Mesothelial cell of epicardium (in vitro differentiated cells): Measurements from ENCODE around the gene CD38. TPM values are rescaled to one million over a fixed set of nuclear protein-coding genes. Genes with fewer than 3 reads are reported as not detected.
"Not testable (repeated sequence)": the region's sequence is repeated elsewhere in the genome, so short reads cannot be mapped to it uniquely, and the experiment has no call there.

ENCODE experiments used
- DNase-seq, 2 experiments: peaks; one replicate each; pipeline ENCODE4 v3.0.0; 2021; ENCODE audit warnings: low spot score in 2 of 2; ENCODE audit not compliant: unreplicated experiment in 2 of 2
- H3K27ac Mint-ChIP-seq: 2 replicates; pipeline ENCODE4 v1.8.0; 2021; ENCODE audit warnings: mixed read lengths
- H3K27me3 Mint-ChIP-seq: 2 replicates; pipeline ENCODE4 v1.8.0; 2021; ENCODE audit warnings: low read depth, mixed read lengths
- H3K36me3 Mint-ChIP-seq: 2 replicates; pipeline ENCODE4 v1.8.0; 2021; ENCODE audit warnings: mixed read lengths
- H3K4me1 Mint-ChIP-seq: 2 replicates; pipeline ENCODE4 v1.8.0; 2021; ENCODE audit warnings: mixed read lengths
- H3K4me3 Mint-ChIP-seq: 2 replicates; pipeline ENCODE4 v1.8.0; 2021; ENCODE audit warnings: mild to moderate bottlenecking, moderate library complexity, mixed read lengths
- H3K9me3 Mint-ChIP-seq: 2 replicates; pipeline ENCODE4 v1.8.0; 2021; ENCODE audit warnings: mixed read lengths
- total RNA-seq: library from RNA; stranded (reverse); gene quantifications from 3 replicates; pipeline ENCODE4 v1.2.1, GENCODE V29; 2021
- TF ChIP-seq, protein P1 (sequence below): fragments of 200-600 bp; sonication (generic); IDR thresholded peaks from one replicate; pipeline ENCODE4 v1.5.0; 2021; ENCODE audit warnings: antibody characterized with exemption; ENCODE audit not compliant: unreplicated experiment

Gene CD38
- 0.20 to 0.22 TPM in 2 of 3 replicates, not detected in the other for total RNA-seq

DNA sequence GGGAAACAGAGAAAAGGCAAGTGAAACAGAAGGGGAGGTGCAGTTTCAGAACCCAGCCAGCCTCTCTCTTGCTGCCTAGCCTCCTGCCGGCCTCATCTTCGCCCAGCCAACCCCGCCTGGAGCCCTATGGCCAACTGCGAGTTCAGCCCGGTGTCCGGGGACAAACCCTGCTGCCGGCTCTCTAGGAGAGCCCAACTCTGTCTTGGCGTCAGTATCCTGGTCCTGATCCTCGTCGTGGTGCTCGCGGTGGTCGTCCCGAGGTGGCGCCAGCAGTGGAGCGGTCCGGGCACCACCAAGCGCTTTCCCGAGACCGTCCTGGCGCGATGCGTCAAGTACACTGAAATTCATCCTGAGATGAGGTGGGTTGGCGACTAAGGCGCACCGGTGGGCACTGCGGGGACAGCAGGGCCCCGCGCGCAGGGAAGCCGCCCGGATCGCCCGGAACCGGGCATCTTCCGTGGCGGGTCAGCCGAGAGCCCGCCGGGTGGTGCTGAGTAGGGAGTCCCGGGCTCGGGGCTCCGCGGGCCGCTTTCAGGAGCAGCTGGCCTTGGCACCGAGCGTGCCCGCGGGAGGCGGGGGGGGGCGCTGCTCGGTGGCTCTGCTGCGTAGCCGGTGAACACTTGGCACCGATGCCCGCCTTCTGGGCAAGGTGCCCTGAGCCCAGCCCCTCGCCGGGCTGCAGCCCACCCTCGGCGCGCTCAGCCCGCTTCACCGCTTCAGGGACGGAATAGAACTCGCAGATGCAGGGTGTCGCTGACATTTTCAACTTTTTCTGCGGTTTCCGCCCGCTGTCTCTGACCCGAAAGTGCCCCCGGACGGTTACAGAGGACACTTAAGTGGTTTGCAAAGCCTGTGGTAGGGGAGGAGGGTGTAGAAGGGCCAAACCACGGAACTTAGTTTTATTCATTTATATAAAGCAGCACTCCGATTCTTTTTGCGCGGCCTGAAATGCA lies at the start of gene CD38:
CD38 (plus strand) TSS at position 40 of the 953 bp plus-strand sequence; CDS start at position 127, 87 bp downstream.
- TF ChIP-seq, protein P1, sequence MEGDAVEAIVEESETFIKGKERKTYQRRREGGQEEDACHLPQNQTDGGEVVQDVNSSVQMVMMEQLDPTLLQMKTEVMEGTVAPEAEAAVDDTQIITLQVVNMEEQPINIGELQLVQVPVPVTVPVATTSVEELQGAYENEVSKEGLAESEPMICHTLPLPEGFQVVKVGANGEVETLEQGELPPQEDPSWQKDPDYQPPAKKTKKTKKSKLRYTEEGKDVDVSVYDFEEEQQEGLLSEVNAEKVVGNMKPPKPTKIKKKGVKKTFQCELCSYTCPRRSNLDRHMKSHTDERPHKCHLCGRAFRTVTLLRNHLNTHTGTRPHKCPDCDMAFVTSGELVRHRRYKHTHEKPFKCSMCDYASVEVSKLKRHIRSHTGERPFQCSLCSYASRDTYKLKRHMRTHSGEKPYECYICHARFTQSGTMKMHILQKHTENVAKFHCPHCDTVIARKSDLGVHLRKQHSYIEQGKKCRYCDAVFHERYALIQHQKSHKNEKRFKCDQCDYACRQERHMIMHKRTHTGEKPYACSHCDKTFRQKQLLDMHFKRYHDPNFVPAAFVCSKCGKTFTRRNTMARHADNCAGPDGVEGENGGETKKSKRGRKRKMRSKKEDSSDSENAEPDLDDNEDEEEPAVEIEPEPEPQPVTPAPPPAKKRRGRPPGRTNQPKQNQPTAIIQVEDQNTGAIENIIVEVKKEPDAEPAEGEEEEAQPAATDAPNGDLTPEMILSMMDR, result no peak
- DNase-seq, result no peak
- no peak within 1 kb of the TSS for H3K27ac Mint-ChIP-seq
- no peaks in the 10 kb centered on the region for H3K36me3 Mint-ChIP-seq
- no peaks in the 10 kb centered on the region for H3K9me3 Mint-ChIP-seq
- peak within 1 kb of the TSS; percentile 67 for H3K4me3 Mint-ChIP-seq
- H3K27me3 Mint-ChIP-seq, result peaks cover 91% of the 10 kb centered on the region
- H3K4me1 Mint-ChIP-seq, result peaks cover 11% of the 10 kb centered on the region

DNA sequence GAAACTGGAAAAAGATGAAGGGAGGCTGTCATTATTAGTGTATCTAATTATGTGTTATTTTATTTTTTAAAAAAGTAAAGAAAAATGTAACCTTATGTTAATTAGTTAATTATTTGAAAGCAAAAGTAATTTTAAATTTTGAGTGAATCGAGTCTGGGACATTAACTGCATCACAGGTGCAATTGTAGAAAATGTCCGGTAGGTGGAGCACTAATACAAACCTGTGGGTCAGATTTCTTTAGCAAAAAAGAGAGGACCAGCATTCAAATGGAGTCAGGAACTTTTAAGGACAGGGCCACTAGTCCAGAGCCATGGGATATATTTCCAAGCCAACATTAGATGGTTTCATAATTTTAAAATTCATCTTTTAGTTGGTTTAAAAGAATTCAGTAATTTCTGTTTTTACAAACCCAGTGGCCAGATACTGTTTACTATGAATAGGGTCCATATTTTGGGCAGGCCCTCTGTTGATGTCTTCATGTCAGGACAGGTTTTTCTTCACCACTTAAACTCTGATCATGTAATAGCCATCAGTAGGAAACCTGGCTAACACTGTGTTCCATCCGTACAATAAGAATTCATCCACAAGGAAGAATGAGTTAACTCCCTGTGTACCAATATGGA lies 48.1 kb upstream of the CD38 start:
- DNase-seq, result no peak
- Mint-ChIP-seq H3K27ac (no peak overlapping the region), H3K27me3 (no peaks in the 10 kb centered on the region), H3K36me3 (peaks cover 2% of the 10 kb centered on the region), H3K4me1 (peaks cover 4% of the 10 kb centered on the region), H3K9me3 (no peaks in the 10 kb centered on the region), H3K4me3 (no peak overlapping the region)
- TF ChIP-seq, protein P1, result peak; percentile 94

DNA sequence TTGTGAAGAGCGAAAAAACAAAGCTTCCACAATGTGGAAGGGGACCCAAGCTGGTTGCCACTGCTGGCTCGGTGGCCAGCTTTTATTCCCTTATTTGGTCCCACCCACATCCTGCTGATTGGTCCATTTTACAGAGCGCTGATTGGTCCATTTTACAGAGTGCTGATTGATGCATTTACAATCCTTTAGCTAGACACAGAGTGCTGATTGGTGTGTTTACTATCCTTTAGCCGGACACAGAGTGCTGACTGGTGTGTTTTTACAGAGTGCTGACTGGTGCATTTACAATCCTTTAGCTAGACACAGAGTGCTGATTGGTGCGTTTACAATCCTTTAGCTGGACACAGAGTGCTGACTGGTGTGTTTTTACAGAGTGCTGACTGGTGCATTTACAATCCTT lies 45.1 kb upstream of the CD38 start:
- not testable (repeated sequence) for DNase-seq, H3K27ac Mint-ChIP-seq, H3K9me3 Mint-ChIP-seq, H3K27me3 Mint-ChIP-seq, H3K4me3 Mint-ChIP-seq, H3K4me1 Mint-ChIP-seq, H3K36me3 Mint-ChIP-seq

DNA sequence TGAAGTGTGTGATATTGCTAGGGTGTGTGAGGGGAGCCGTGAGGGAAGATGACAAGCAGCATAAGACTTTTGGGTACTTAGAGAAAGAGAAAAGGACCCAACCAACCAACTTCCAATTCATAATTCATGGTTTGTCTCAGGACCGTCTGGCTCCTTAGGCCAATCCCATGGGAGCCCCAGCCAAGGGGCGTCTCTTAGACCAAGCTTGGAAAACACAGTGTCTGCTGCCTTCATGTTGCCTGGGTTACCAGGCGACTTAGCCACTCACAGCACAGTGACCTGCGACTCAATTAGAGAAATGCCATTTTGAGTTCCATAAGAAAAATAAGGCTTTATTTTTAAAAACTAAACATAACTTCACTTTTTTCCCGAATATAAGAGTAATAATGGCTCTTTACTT lies 42.6 kb upstream of the CD38 start:
- H3K9me3 Mint-ChIP-seq, result no peaks in the 10 kb centered on the region
- no peak overlapping the region for H3K4me3 Mint-ChIP-seq
- H3K27ac Mint-ChIP-seq, result no peak overlapping the region
- DNase-seq, result no peak
- no peaks in the 10 kb centered on the region for H3K27me3 Mint-ChIP-seq
- H3K4me1 Mint-ChIP-seq, result peaks cover 6% of the 10 kb centered on the region
- peaks cover 2% of the 10 kb centered on the region for H3K36me3 Mint-ChIP-seq
- TF ChIP-seq, protein P1, result no peak

DNA sequence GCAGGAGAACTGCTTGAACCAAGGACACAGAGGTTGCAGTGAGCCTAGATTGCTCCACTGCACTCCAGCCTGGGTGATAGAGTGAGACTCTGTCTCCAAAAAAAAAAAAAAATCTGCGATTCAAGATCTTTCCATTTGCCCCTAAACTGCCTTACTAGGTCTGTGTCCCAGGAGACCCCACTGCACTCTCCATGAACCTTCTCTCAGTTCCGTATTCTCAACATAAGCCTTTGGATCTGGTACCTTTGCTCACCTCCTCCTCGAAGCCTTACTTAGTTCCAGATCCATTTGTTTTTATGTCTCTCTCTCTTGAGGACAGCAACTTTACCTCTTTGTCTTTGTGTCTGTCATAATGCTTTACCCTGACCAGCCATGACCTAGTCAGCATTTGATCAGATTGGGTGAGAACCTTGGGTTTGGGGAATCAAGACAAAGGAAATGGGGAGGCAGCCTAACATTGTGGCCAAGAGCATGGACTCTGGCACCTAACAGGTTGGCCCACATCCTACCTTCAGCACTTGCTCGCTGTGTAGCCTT lies 41.5 kb upstream of the CD38 start:
- TF ChIP-seq, protein P1, result no peak
- H3K4me3 Mint-ChIP-seq, result no peak overlapping the region
- DNase-seq, result no peak
- H3K4me1 Mint-ChIP-seq, result peaks cover 5% of the 10 kb centered on the region
- no peak overlapping the region for H3K27ac Mint-ChIP-seq
- H3K27me3 Mint-ChIP-seq, result no peaks in the 10 kb centered on the region
- H3K36me3 Mint-ChIP-seq, result peaks cover 2% of the 10 kb centered on the region
- peaks cover 4% of the 10 kb centered on the region for H3K9me3 Mint-ChIP-seq

DNA sequence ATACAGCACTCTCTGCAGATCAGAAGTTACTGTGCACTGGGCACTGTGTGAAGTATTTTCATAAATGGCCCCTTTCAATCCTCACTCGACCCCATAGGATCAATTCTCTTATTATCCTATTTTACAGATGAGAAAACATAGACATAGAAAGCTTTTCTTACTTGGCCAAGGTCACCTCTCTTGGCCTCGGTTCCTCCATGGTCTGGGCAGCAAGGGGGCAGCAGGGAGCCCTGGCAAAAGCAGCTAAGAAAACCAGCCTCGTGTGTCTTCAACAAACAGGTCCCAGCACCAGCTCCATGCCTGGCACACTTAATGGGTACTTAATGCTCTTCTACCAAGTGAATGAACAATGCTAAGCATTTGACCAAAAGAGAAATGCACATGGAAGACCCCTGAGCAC lies 40.9 kb upstream of the CD38 start:
- H3K9me3 Mint-ChIP-seq, result peaks cover 6% of the 10 kb centered on the region
- no peak overlapping the region for H3K27ac Mint-ChIP-seq
- peaks cover 3% of the 10 kb centered on the region for H3K36me3 Mint-ChIP-seq
- TF ChIP-seq, protein P1, result no peak
- no peak overlapping the region for H3K4me3 Mint-ChIP-seq
- peaks cover 5% of the 10 kb centered on the region for H3K4me1 Mint-ChIP-seq
- no peaks in the 10 kb centered on the region for H3K27me3 Mint-ChIP-seq
- DNase-seq, result no peak
